K562 (cell line): ENCODE measurements around the gene GRIN2D. TPM values are rescaled to one million over a fixed set of nuclear protein-coding genes. Genes with fewer than 3 reads are reported as not detected.

ENCODE experiments used
- ATAC-seq: fragments of 200-7000 bp; cut with Tn5 transposase; 3 replicates; pipeline ENCODE4 v1.9.1; 2020; ENCODE audit warnings: moderate library complexity
- BruUV-seq: library from RNA; stranded (reverse); fragments of 400-500 nt; replicated peaks from 2 replicates; lab custom pipeline; 2021; lab: Mats Ljungman, UMichigan
- CTCF ChIA-PET: fragments of 300-600 bp; formaldehyde crosslinking; extraction: SDS; loops from one replicate; lab custom pipeline; 2021; ENCODE audit warnings: low intra/inter-chr PET ratio; lab: Yijun Ruan, JAX
- POLR2A ChIA-PET: fragments of 300-600, 350-650 bp; sonication (Branson Sonifier 250); formaldehyde crosslinking; extraction: SDS; loops from one replicate; lab custom pipeline; 2021; ENCODE audit warnings: antibody characterized with exemption, inconsistent platforms; lab: Yijun Ruan, JAX
- DNase-seq, 4 experiments: peaks; one replicate each; pipeline versions ENCODE4 v3.0.0 to v3.0.0-alpha.2; 2011 to 2018; ENCODE audit warnings: low spot score in 3 of 4, mixed read lengths in 3 of 4; ENCODE audit errors: extremely low read depth in 1 of 4
- FAIRE-seq: peaks from 2 replicates; lab custom pipeline; 2011; peaks lifted over from hg19 to GRCh38; lab: Jason Lieb, UNC
- H2AFZ ChIP-seq: 2 replicates; pipeline ENCODE4 v1.6.0; 2011; ENCODE audit warnings: low read depth, low read length, control low read depth, inconsistent platforms
- H3K27ac ChIP-seq: fragments of 200-600 bp; 3 replicates; pipeline ENCODE4 v1.8.0; 2011; ENCODE audit warnings: low read depth, mild to moderate bottlenecking, control low read depth, inconsistent platforms, low read length, moderate library complexity, mixed read lengths; ENCODE audit errors: extremely low read depth
- H3K27me3 ChIP-seq, 2 experiments: fragments of 300-600 bp in 1 of 2; 2 replicates in 1 of 2; 3 replicates in 1 of 2; pipeline versions ENCODE4 v1.6.0 to v1.8.0; 2011; ENCODE audit warnings: inconsistent platforms in 2 of 2, low read length in 2 of 2, mild to moderate bottlenecking in 1 of 2, mixed read lengths in 1 of 2, moderate library complexity in 1 of 2; ENCODE audit not compliant: control insufficient read depth in 2 of 2, insufficient read depth in 2 of 2
- H3K36me3 ChIP-seq: fragments of 300-600 bp; 3 replicates; pipeline ENCODE4 v1.8.0; 2011; ENCODE audit warnings: mild to moderate bottlenecking, low read length, inconsistent platforms; ENCODE audit not compliant: control insufficient read depth, insufficient read depth
- H3K4me1 ChIP-seq, 2 experiments: fragments of 200-600 bp in 1 of 2; replicated peaks in 1 of 2; 2 replicates in 1 of 2; 3 replicates in 1 of 2; pipeline versions ENCODE4 v1.5.1 to v1.8.0; 2011; ENCODE audit warnings: inconsistent platforms in 2 of 2, low read length in 2 of 2, mild to moderate bottlenecking in 1 of 2, mixed read lengths in 1 of 2, moderate library complexity in 1 of 2; ENCODE audit not compliant: control insufficient read depth in 2 of 2, insufficient read depth in 2 of 2
- H3K4me2 ChIP-seq: 2 replicates; pipeline ENCODE4 v1.6.1; 2011; ENCODE audit warnings: low read length, control low read depth, inconsistent platforms, mixed read lengths; ENCODE audit not compliant: insufficient read depth
- H3K4me3 ChIP-seq: fragments of 200-600 bp; sonication (generic), shearing (Covaris generic); 2 replicates; pipeline ENCODE4 v1.5.1; 2016; ENCODE audit warnings: control low read depth, inconsistent platforms
- H3K79me2 ChIP-seq: fragments of 200-600 bp; 3 replicates; pipeline ENCODE4 v1.8.0; 2011; ENCODE audit warnings: low read length, inconsistent platforms; ENCODE audit not compliant: control insufficient read depth, insufficient read depth
- H3K9ac ChIP-seq, 2 experiments: 2 replicates each; pipeline versions ENCODE4 v1.6.0 to v1.6.1; 2011; ENCODE audit warnings: low read depth in 2 of 2, low read length in 2 of 2, control low read depth in 1 of 2, inconsistent platforms in 1 of 2, mild to moderate bottlenecking in 1 of 2, mixed read lengths in 1 of 2; ENCODE audit not compliant: insufficient read depth in 1 of 2
- H3K9me1 ChIP-seq: one replicate; pipeline ENCODE4 v1.6.0; 2011; ENCODE audit warnings: inconsistent platforms, mild to moderate bottlenecking, low read length, moderate library complexity; ENCODE audit not compliant: control insufficient read depth, insufficient read depth
- H3K9me3 ChIP-seq: replicated peaks from 2 replicates; pipeline ENCODE4 v1.5.1; 2011; ENCODE audit warnings: low read depth, low read length, inconsistent platforms; ENCODE audit not compliant: control insufficient read depth, insufficient read depth
- H4K20me1 ChIP-seq: replicated peaks from 2 replicates; pipeline ENCODE4 v1.6.1; 2011; ENCODE audit warnings: low read length, inconsistent platforms, mixed read lengths; ENCODE audit not compliant: control insufficient read depth, insufficient read depth
- ADNP ChIP-seq: fragments of 200-800 bp; sonication (Bioruptor generic); IDR thresholded peaks from 2 replicates; pipeline ENCODE4 v1.6.1; 2016; ENCODE audit warnings: missing genetic modification characterization, missing compliant biosample characterization
- FOXM1 ChIP-seq, 2 experiments: fragments of 450-650 bp in 1 of 2; sonication (generic) in 1 of 2; formaldehyde crosslinking in 1 of 2; IDR thresholded peaks; 2 replicates each; pipeline versions ENCODE4 v1.6.1 to v1.9.0; 2017 to 2022; ENCODE audit warnings: low read depth in 2 of 2, mild to moderate bottlenecking in 2 of 2, missing genetic modification reagents in 1 of 2, moderate library complexity in 1 of 2
- GATAD2A ChIP-seq: fragments of 450-650 bp; IDR thresholded peaks from 2 replicates; pipeline ENCODE4 v1.6.1; 2017
- HDAC2 ChIP-seq: fragments of 450-650 bp; IDR thresholded peaks from 2 replicates; pipeline ENCODE4 v1.6.1; 2016; ENCODE audit warnings: mild to moderate bottlenecking
- MEF2D ChIP-seq: conservative IDR thresholded peaks from 2 replicates; pipeline ENCODE4 v1.6.1; 2016; ENCODE audit warnings: low read depth, missing genetic modification characterization, missing compliant biosample characterization
- NFRKB ChIP-seq: fragments of 450-650 bp; IDR thresholded peaks from 2 replicates; pipeline ENCODE4 v1.6.1; 2016; ENCODE audit warnings: low read depth
- PHF8 ChIP-seq: fragments of 200-600 bp; sonication (generic); IDR thresholded peaks from 2 replicates; pipeline ENCODE4 v1.6.1; 2012; ENCODE audit warnings: mixed run types, mild to moderate bottlenecking, inconsistent platforms, low read length, moderate library complexity, borderline replicate concordance
- POLR2AphosphoS2 ChIP-seq: IDR thresholded peaks from 2 replicates; pipeline ENCODE4 v1.6.1; 2012; ENCODE audit warnings: low read length, improper control_type of control experiment
- RERE ChIP-seq: sonication (generic); formaldehyde crosslinking; IDR thresholded peaks from 2 replicates; pipeline ENCODE4 v1.8.0; 2023; ENCODE audit warnings: missing genetic modification reagents, mild to moderate bottlenecking, borderline replicate concordance
- SMARCA5 ChIP-seq: fragments of 450-650 bp; IDR thresholded peaks from 2 replicates; pipeline ENCODE4 v1.6.1; 2016
- TOE1 ChIP-seq, 2 experiments: fragments of 450-650 bp in 1 of 2; sonication (generic) in 1 of 2; formaldehyde crosslinking in 1 of 2; IDR thresholded peaks; 2 replicates each; pipeline versions ENCODE4 v1.7.1 to v1.8.0; 2016 to 2022; ENCODE audit warnings: borderline replicate concordance in 2 of 2, mild to moderate bottlenecking in 2 of 2, antibody characterized with exemption in 1 of 2, inconsistent platforms in 1 of 2, low read depth in 1 of 2, missing genetic modification reagents in 1 of 2, moderate library complexity in 1 of 2
- ZBTB7A ChIP-seq: IDR thresholded peaks from 2 replicates; pipeline ENCODE4 v1.6.1; 2011; ENCODE audit warnings: low read depth, mild to moderate bottlenecking, low read length, moderate library complexity, borderline replicate concordance; ENCODE audit not compliant: control insufficient read depth
- ZNF133 ChIP-seq: fragments of 250-450 bp; sonication (Bioruptor Pico); IDR thresholded peaks from 2 replicates; pipeline ENCODE4 v1.4.0; 2020; ENCODE audit warnings: mild to moderate bottlenecking
- ZNF445 ChIP-seq: fragments of 250-450 bp; sonication (Bioruptor Pico); IDR thresholded peaks from 2 replicates; pipeline ENCODE4 v1.4.0; 2020; ENCODE audit warnings: low read depth, mild to moderate bottlenecking, moderate library complexity
- WGBS: fragments of 100-300 bp; shearing (Covaris generic); methylation state at CpG from one replicate; pipeline ENCODE4 v1.1.6; 2016; ENCODE audit warnings: low coverage, mixed read lengths; ENCODE audit not compliant: insufficient coverage; ENCODE audit errors: missing lambda C conversion rate; 5-methylcytosine and 5-hydroxymethylcytosine counted together
- in situ Hi-C: fragments of 300-500 bp; cut with MboI; formaldehyde crosslinking; loops from 4 replicates; pipeline ENCODE4 v1.15.0; 2018; ENCODE audit warnings: inconsistent platforms, mixed read lengths
- intact Hi-C: fragments of 100-400 bp; cut with micrococcal nuclease; formaldehyde crosslinking; loops from 2 replicates; pipeline ENCODE4 v1.14.2; 2022
- polyA plus RNA-seq, 8 experiments: library from polyadenylated mRNA; depleted of rRNA in 4 of 8; stranded (reverse) in 5 of 8; unstranded in 3 of 8; fragments of >200 nt; fragmentation: Nextera tagmentation in 2 of 8; fragmentation: Illumina TruSeq in 1 of 8; extraction: Ambion mirVana in 2 of 8; extraction: Trizol in 1 of 8; gene quantifications; 2 replicates each; pipeline versions ENCODE4 v1.2.1 to v1.2.3, GENCODE V29; 2011 to 2014; ENCODE audit warnings: inconsistent platforms in 1 of 8, missing spikeins in 1 of 8
- total RNA-seq, 7 experiments: library from RNA; depleted of rRNA in 6 of 7; stranded (reverse); fragments of >200 nt in 6 of 7; fragmentation: Illumina TruSeq in 2 of 7; extraction: Trizol in 2 of 7; gene quantifications; 2 replicates each; pipeline versions ENCODE4 v1.2.1 to v1.2.3, GENCODE V29; 2011 to 2021; ENCODE audit warnings: low replicate concordance in 1 of 7

The GRIN2D gene
- total and polyA plus RNA-seq, 9 of the 15 experiments (the other 6 are each of a cell fraction or from before 2014, with no cell fraction given) = 0.32 to 31.5 (median 1.8) TPM

DNA sequence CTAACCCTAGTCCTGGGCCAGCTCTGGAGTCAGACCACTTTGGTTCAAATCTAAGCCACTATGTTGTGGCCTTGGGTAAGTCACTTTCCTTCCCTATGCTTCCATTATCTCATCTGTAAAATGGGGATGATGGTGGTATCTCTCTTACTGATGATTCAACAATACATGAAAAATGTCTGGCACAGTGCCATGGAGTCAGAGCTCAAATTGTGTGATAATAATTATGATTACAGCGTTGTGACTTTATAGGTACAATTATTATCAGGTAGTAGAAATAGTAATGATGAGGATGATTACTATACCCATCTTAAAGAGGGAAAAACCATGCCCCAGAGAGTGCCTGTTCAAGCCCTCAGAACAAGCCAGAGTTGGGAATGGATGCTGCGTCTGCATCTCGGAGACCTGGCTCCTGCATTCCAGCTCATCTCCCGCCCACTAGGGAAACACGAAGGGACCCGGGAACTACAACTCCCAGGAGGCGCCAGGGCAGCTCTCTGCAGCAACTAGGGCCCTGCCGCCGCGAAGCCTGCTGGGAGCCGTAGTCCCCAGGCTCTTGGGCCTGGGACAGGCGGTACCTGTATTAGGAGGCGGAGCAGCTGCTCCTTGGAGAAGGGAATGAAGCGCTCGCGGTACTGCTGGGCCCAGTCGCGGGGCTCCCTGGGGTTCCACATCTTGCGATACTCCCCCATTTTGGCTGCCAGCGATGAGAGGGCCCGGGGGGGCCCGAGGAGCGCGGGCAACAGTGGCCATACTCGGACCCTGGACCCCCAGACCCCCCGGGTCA, 30.6 kb upstream of the GRIN2D start (continued):
- 0 out of 2 replicates have a peak, but pooled peaks have one; percentile 28 for TF ChIP-seq SMARCA5
- TF ChIP-seq ZNF133 (CRISPR knock-in tag) = no peak
- 0 out of 2 replicates have a peak, but pooled peaks have one; percentile 21 for TF ChIP-seq HDAC2
- no peak for TF ChIP-seq TOE1 (IDR thresholded peaks at IDR 0.05; ENCODE audit: borderline replicate concordance)
- peak; percentile 44; the same call in 1 of the 2 replicates for TF ChIP-seq TOE1 (CRISPR knock-in tag; IDR thresholded peaks at IDR 0.05; ENCODE audit: borderline replicate concordance, low read depth)

DNA sequence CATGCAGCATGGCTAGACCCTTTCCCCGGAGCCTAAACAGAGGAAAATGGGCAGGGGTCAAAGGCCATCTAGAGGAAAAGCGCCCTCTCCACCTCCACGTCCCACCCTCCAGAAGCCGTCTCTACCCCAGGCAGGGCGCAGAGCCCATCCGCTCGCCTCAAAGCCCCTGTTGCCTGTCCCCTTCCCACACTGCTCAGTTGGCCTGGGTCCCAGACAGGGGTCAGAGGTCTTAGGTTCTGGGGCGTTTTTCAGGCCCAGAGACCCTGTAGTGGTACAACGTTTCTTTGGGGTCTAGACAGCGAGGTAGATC, 30.0 kb upstream of the GRIN2D start:
- BruUV-seq = TSS peak; percentile 86
- Histone ChIP-seq H3K27me3 (no peaks in the 10 kb centered on the region), H4K20me1 (no peaks in the 10 kb centered on the region), H3K36me3 (peaks cover 3% of the 10 kb centered on the region; the same call in 2 of the 3 replicates), H3K4me2 (peak overlapping the region; percentile 98), H3K4me3 (peak overlapping the region; percentile 52), H3K27ac (peak overlapping the region; percentile 96), H2AFZ (peak overlapping the region; percentile 93), H3K9me3 (no peaks in the 10 kb centered on the region), H3K9me1 (no peaks in the 10 kb centered on the region), H3K9ac (peak overlapping the region; percentile 93 to 96), H3K79me2 (peaks cover 4% of the 10 kb centered on the region; the same call in 1 of the 3 replicates), H3K4me1 (peaks cover 8 to 25% of the 10 kb centered on the region in 2 experiments)
- CTCF ChIA-PET = no interaction called here
- 0% methylated on average over 10 of the region's 10 CpGs for WGBS
- in situ Hi-C loops = no loop called here
- ATAC-seq (peak; percentile 9), DNase-seq (peak in 1 of 4 experiments; percentile 23), FAIRE-seq (no peak)
- intact Hi-C loops = loop anchor here (5.0 kb wide), 1 partner anchor 41 kb away; a partner anchor contains a TSS
- POLR2A ChIA-PET = interaction anchor here (0.6 to 2.5 kb wide), 14 partner anchors 9 to 1453 kb away, joined by 3 to 13 read pairs (median 4); partner anchors contain the start of gene KDELR1
- TF ChIP-seq RERE (CRISPR knock-in tag) (no peak), ADNP (tag) (no peak), PHF8 (peak; percentile 68; the same call in 1 of the 2 replicates), GATAD2A (no peak), ZNF445 (CRISPR knock-in tag) (no peak), MEF2D (no peak; the same call in 1 of the 2 replicates), ZBTB7A (peak; percentile 91), POLR2AphosphoS2 (no peak), FOXM1 (IDR thresholded peaks at IDR 0.05; ENCODE audit: low read depth) (no peak), FOXM1 (CRISPR knock-in tag; IDR thresholded peaks at IDR 0.05; ENCODE audit: low read depth) (no peak), NFRKB (peak; percentile 75)
